NCI-H524 treated with DMSO at 0.1 percent for 48 hours (cell line): ENCODE measurements around the gene PBX3.

ENCODE experiments used
- DNase-seq: peaks from one replicate; lab custom pipeline; 2025; lab: John Stamatoyannopoulos, UW

Gene PBX3

GRCh38 chr9:125949703-125950460, 202.7 kb downstream of the PBX3 start:
- no peak for DNase-seq

DNA sequence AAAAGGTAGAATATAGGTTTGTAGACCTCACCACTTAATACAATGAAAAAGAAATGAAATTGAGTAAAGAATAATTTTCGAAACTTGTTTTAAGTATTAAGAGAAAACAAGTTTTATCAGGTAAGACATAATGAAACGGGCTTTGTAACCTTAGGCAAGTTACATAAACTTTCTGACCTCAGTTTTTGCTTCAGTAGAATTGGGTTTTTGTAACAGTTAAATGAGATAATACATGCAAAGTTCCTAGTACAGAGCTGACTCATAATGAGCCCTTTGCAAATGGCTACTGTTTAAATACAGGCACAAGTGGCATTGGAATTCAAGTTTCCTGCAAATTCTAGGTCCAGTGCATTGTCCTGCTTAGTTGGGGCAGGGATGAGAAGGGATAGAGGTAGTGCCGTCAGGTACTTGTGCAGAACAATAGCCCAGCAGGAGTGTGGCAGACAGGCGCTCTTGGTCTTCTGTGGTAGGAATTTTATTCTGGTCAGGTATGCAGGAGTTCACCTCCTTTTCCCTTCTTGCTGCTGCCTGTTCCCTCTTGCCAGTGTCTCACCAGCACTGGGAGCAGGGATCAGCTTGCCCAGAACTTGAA, 203.8 kb downstream of the PBX3 start:
- DNase-seq, result no peak

DNA sequence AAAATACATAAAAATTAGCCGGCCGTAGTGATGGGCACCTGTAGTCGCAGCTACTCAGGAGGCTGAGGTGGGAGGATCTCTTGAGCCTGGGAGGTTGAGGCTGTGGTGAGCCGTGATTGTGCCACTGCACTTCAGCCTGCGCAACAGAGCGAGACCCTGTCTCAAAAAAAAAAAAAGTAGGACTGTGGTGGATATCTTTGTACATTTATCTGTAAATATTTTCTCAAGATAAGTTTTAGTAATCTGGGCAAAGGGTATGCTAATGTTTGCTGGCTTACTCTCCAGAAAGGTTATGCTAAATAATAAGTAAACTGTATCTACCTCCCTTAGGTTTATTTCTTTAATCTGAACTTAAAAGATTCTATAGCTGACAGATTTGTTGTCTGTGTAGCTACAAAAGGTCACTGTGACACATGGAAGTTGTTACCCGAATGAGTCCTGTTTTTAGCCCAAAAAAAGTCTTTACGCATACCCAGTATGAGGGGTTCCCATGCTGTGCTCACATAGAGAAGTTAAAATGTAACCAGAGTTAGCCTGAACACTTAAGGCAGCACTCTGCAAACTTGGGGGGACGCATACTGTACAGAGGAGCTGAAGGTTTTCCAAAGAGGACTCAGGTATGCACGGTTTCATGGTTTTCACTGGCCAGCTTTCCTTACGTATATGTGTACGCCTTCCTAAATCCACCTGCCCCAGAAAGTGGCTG, 206.3 kb downstream of the PBX3 start:
- no peak for DNase-seq

DNA sequence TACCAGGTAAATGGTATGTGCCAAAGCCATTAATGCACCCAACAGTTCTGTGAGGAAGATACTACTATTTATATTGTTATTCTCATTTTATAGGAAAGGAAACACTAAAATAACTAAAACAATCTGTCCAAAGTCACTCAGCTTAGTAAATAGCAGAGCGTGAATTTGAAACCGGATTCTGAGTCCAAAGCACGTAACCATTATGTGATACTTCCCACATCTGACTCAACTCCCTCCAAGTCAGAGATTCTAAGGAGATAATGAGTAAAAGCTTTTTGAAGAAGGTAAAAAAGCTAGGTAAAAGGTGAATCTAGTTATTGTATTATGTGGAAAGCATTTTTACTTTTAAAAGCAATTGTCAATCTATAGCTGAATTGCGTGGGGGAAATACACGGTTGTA, 208.9 kb downstream of the PBX3 start:
- no peak for DNase-seq

- no peak for DNase-seq
Measured at GRCh38 chr9:125959315-125959714, 212.1 kb downstream of the PBX3 start.

DNA sequence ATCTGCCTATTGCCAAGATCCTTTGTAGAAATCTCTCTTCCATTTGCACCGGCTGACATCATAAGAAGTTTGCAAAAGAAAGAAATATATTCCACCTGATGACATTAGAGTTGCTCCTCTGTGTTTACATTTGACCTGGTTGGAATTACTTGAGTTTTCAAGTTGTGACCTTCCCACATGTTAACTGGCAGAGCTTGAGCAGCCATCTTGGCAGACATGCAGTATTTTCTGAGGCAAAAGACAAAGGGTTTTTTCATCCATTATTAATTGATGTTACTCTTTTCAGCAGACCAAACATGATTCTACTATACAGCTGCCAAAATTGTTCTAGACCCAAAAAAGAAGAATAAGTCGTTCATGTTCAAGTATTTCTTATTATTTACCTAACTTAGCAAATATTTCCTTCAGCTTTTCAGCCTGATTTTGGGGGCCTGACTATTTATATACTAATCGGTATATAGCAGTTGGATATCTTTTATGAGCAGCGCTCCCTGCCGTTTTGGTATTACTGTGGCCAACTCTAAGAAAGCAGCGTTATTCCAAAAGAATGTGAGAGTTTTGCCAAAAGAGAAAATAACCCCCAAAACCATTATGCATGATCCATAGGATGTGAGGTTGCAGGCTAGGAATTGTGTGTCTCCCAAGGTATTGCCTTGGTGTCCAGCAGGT, 212.9 kb downstream of the PBX3 start:
- DNase-seq, result no peak

DNA sequence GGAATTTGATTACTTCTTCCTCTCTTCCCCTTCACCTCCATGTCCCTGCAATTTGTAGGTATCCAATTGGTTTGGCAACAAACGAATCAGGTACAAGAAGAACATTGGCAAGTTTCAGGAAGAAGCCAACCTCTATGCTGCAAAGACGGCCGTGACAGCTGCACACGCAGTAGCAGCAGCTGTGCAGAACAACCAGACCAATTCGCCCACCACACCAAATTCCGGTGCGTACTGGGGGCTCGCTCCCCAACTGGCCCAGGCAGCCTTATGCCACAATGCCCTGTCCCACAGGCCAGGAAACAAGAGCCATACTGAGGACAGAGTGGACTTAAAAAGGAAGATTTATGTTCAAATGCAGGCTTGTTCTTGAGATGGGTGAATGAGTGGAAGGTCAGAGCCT, 213.5 kb downstream of the PBX3 start:
- DNase-seq, result no peak

DNA sequence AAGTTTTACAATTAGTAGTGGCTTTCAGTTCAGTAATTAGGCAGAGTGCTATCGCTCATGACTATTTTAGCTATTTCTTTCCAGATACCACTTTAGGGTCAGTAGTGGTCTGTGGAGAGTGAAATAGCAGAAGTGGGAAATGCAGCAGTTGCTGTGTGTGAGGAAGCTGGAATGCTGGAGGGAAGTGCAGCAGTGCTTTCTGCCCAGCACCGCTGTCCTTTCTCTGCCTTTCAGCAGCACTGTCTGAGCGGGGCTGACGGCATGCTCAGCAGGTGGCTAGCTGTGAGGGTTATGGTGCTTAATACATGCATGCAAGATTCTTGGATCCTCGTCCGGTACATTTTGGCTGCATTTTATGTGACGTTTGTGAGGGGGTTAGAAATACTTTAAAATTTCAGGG, 213.9 kb downstream of the PBX3 start:
- no peak for DNase-seq

GRCh38 chr9:125963932-125964331, 216.8 kb downstream of the PBX3 start:
- DNase-seq, result no peak

- DNase-seq, result no peak
Measured at GRCh38 chr9:125964702-125965225, 217.6 kb downstream of the PBX3 start.

- peak; percentile 93 for DNase-seq
Measured at GRCh38 chr9:125965477-125965876, 218.3 kb downstream of the PBX3 start.

GRCh38 chr9:125966466-125966865, 219.3 kb downstream of the PBX3 start:
- DNase-seq, result peak; percentile 5

DNA sequence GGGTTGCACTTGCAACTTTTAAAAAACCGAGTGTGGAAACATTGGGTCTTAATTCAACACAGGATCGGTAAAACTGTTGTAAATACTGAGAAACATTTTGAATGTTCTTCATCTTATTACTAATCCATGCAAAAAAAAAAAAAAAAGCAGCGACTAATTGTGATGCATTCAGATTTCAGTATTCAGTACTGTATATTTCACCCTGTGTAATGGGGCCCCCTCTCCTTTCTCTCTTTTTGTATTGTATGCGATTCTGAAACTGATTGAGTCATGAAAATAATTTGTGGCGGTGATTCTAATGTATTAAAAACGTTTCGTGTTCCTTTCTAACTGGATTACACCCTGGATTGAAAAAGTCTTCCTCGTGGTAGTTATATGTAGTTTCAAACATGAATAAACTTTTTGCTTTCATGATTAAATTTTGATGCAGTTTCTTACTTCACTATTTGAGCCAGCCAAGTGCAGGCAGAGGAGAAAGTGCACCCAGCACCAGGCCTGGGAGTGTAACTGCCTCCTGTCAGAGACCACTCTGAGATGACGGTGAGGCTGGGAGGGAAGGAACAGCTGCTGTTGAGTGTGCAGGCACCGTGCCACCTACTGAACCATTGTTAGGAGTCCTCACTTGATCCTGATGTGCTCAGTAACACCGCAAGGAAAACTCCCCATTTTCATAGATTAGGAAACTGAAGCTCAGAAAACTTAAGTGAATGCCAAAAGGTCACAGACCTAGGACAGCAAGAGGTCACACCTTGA, 220.0 kb downstream of the PBX3 start:
- peak; percentile 58 for DNase-seq

GRCh38 chr9:125968714-125969374, 221.7 kb downstream of the PBX3 start:
- DNase-seq, result no peak

- no peak for DNase-seq
Measured at GRCh38 chr9:125969462-125969861, 222.3 kb downstream of the PBX3 start.

GRCh38 chr9:125969868-125970267, 222.7 kb downstream of the PBX3 start:
- no peak for DNase-seq

- no peak for DNase-seq
Measured at GRCh38 chr9:125970340-125970739, 223.2 kb downstream of the PBX3 start.

DNA sequence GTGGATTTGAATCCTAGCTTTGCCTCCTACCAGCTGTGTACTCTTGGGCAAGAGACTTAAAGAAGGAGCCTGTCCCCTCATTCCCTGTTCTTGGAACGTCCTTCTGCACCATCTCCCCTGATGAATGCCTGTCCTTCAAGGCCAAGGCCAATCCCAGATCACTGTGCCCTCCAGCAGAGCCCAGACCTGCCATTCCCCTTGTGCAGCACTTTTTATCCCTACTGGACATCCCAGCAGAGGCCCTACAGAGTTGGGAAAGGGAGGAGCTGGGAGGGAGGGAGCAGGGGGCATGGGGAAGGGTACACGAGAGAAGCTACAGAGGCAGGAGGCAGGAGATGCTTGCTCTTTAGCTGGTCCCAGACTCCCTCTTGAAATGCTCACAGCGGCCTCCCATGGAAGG, 223.9 kb downstream of the PBX3 start:
- no peak for DNase-seq

DNA sequence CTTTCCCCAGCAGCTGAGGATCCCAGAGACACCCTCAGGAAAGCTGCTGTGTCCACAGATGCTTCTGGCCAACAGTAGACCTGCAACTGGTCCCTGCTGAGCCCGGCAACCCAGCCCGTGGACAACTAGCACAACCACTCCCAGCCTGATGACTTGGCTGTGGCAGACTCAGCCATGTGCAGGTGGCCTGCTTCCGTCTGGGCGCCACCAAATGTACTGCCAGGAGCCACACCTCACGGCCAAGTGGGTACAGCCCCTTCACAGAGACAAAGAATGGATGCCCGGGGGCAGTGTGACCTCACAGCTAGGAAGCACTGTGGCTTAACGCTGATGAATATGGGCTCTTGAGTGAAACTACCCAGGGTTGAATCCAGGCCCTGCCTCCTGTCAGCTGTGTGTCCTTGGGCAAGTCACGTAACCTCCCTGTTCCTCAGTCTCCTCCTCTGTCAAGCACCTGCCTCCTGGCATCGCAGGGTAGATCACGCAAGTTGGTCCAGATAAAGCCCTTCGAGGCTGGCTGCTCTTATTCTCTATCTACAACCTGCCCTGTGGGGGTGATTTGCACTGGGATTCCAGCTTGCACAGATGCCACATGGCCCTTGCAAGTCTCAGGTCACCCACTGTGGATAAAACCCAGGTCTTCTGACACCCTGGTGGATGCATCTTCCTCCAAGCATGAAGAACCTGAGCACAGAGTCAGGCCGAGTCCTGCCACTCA, 225.0 kb downstream of the PBX3 start:
- no peak for DNase-seq

GRCh38 chr9:125973547-125973946, 226.4 kb downstream of the PBX3 start:
- no peak for DNase-seq

DNA sequence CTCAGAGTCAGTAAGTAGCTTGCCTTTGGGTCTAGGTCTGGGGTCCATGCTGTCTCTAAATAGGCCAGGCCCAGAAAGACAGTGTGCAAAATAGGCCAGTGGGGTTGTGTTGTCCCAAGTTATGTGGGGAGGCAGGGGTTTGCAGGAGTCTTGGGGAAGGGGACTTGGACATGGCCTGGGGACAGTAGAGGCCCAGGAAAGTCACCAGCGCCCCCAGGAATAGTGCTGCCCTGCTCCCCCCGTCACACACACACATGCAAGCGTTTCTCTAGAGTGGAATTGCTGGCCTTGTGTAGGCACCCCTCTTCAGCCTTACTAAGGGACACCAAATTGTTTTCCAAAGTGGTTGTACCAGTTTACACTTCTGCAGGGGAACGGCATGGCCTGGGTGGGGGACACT, 227.5 kb downstream of the PBX3 start:
- DNase-seq, result no peak
